ENCODE results near the gene EFCAB7.

DNA sequence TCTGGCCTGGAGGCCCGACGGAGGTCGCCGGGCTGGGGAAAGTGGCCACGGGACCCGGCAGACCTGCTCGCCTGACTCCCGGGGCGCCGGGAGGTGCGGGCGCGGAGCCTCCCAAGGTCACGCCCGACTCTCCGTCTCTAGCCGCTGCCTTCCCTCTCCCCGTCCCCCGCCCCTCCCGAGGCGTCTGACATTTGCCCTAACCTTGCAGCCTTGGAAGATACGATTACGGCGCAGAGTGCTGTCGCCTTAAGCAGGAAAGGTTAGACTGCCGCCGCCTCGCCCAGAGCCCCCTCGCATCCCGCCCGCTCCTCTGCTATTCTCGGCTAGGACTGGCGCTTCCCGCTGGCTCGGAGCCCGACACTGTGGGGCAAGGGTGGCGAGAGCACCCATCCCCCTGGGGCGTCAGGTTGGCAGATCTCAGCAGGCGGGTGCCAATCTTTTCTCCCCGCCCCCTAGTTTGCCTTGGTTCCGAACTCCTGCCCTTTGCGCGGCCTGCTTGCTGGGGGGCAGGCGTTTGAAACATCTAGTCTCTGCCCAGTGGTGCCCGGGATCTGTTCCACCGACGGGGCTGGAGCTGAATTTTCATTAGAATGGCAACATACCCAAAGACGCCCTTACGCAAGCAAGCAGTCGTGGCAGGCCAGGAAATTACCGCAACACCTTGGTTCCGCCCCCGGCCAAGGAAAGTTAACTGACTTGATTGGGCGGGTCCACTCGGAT, 70.7 kb downstream of the EFCAB7 start:
- TF ChIP-seq POLR2A (IDR thresholded peaks at IDR 0.05) = peak; percentile 1
- TF ChIP-seq, protein P1, sequence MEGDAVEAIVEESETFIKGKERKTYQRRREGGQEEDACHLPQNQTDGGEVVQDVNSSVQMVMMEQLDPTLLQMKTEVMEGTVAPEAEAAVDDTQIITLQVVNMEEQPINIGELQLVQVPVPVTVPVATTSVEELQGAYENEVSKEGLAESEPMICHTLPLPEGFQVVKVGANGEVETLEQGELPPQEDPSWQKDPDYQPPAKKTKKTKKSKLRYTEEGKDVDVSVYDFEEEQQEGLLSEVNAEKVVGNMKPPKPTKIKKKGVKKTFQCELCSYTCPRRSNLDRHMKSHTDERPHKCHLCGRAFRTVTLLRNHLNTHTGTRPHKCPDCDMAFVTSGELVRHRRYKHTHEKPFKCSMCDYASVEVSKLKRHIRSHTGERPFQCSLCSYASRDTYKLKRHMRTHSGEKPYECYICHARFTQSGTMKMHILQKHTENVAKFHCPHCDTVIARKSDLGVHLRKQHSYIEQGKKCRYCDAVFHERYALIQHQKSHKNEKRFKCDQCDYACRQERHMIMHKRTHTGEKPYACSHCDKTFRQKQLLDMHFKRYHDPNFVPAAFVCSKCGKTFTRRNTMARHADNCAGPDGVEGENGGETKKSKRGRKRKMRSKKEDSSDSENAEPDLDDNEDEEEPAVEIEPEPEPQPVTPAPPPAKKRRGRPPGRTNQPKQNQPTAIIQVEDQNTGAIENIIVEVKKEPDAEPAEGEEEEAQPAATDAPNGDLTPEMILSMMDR (IDR thresholded peaks at IDR 0.05) = no peak

All from ovary (tissue), 3 donors.